HepG2 (cell line): ENCODE measurements around the gene TSKU. TPM values are rescaled to one million over a fixed set of nuclear protein-coding genes. Genes with fewer than 3 reads are reported as not detected.

Experiments used
- CTCF ChIP-seq: sonication (generic); formaldehyde crosslinking; IDR thresholded peaks from 2 replicates; pipeline ENCODE4 v1.5.0; 2020; ENCODE audit warnings: mild to moderate bottlenecking, missing genetic modification reagents, moderate library complexity
- DNMT3B ChIP-seq: conservative IDR thresholded peaks from 2 replicates; pipeline ENCODE4 v1.6.1; 2016; ENCODE audit warnings: missing biosample characterization, control low read depth
- JDP2 ChIP-seq: sonication (generic); formaldehyde crosslinking; IDR thresholded peaks from 2 replicates; pipeline ENCODE4 v1.8.1; 2022; ENCODE audit warnings: missing genetic modification reagents, borderline replicate concordance
- MED13 ChIP-seq: sonication (generic); formaldehyde crosslinking; IDR thresholded peaks from 2 replicates; pipeline ENCODE4 v1.5.0; 2020; ENCODE audit warnings: missing genetic modification reagents
- NONO ChIP-seq, 2 experiments: fragments of 450-650 bp in 1 of 2; sonication (generic) in 1 of 2; formaldehyde crosslinking in 1 of 2; IDR thresholded peaks in 1 of 2; conservative IDR thresholded peaks in 1 of 2; 2 replicates each; pipeline versions ENCODE4 v1.6.1 to v1.8.0; 2017 to 2022; ENCODE audit warnings: mild to moderate bottlenecking in 1 of 2, missing genetic modification reagents in 1 of 2, moderate library complexity in 1 of 2
- PLSCR1 ChIP-seq: sonication (generic); formaldehyde crosslinking; IDR thresholded peaks from 2 replicates; pipeline ENCODE4 v1.5.0; 2020; ENCODE audit warnings: missing genetic modification reagents, mild to moderate bottlenecking, borderline replicate concordance
- POLR2A ChIP-seq, 2 experiments: IDR thresholded peaks; 2 replicates each; pipeline ENCODE4 v1.6.1; 2011; ENCODE audit warnings: low read depth in 2 of 2, low read length in 2 of 2, mild to moderate bottlenecking in 1 of 2, moderate library complexity in 1 of 2; ENCODE audit not compliant: insufficient read depth in 1 of 2
- RARG ChIP-seq: sonication (generic); formaldehyde crosslinking; IDR thresholded peaks from 2 replicates; pipeline ENCODE4 v1.4.0; 2020; ENCODE audit warnings: low read depth, mild to moderate bottlenecking, missing genetic modification reagents
- RBFOX2 ChIP-seq: fragments of 200-400 bp; formaldehyde crosslinking; IDR thresholded peaks from 2 replicates; pipeline ENCODE4 v1.6.1; 2017; ENCODE audit warnings: low read depth, mild to moderate bottlenecking, low read length
- RFXANK ChIP-seq: IDR thresholded peaks from 2 replicates; pipeline ENCODE4 v1.6.1; 2016
- SP4 ChIP-seq: sonication (generic); formaldehyde crosslinking; IDR thresholded peaks from 2 replicates; pipeline ENCODE4 v1.8.1; 2023; ENCODE audit warnings: mild to moderate bottlenecking, missing genetic modification reagents
- SRSF4 ChIP-seq: fragments of 200-400 bp; formaldehyde crosslinking; IDR thresholded peaks from one replicate; pipeline ENCODE4 v1.6.1; 2018; ENCODE audit warnings: mild to moderate bottlenecking, low read depth, low read length, moderate library complexity; ENCODE audit not compliant: poor library complexity, severe bottlenecking
- ZBED4 ChIP-seq: sonication (generic); formaldehyde crosslinking; IDR thresholded peaks from 2 replicates; pipeline ENCODE4 v1.4.0; 2020; ENCODE audit warnings: missing genetic modification reagents, borderline replicate concordance
- ZBTB1 ChIP-seq: sonication (generic); formaldehyde crosslinking; IDR thresholded peaks from 2 replicates; pipeline ENCODE4 v1.4.0; 2020; ENCODE audit warnings: missing genetic modification reagents, borderline replicate concordance
- ZMYM3 ChIP-seq: sonication (generic); formaldehyde crosslinking; IDR thresholded peaks from 2 replicates; pipeline ENCODE4 v1.5.1; 2020; ENCODE audit warnings: mild to moderate bottlenecking, missing genetic modification reagents
- ZNF282 ChIP-seq: fragments of 450-650 bp; IDR thresholded peaks from 2 replicates; pipeline ENCODE4 v1.6.1; 2018; ENCODE audit not compliant: partially characterized antibody
- ZNF549 ChIP-seq: sonication (generic); formaldehyde crosslinking; IDR thresholded peaks from 2 replicates; pipeline ENCODE4 v1.5.0; 2020; ENCODE audit warnings: missing genetic modification reagents
- ZNF777 ChIP-seq: sonication (generic); formaldehyde crosslinking; IDR thresholded peaks from 2 replicates; pipeline ENCODE4 v1.4.0; 2020; ENCODE audit warnings: missing genetic modification reagents
- ZNF792 ChIP-seq: IDR thresholded peaks from 2 replicates; pipeline ENCODE4 v1.6.1; 2016
- polyA plus RNA-seq, 8 experiments: library from polyadenylated mRNA; depleted of rRNA in 3 of 8; stranded (reverse) in 7 of 8; unstranded in 1 of 8; fragments of >200 nt; fragmentation: Illumina TruSeq in 4 of 8; extraction: Trizol in 4 of 8; gene quantifications; 2 replicates each; pipeline versions ENCODE4 v1.2.1 to v1.2.3, GENCODE V29; 2011 to 2016; ENCODE audit warnings: low read depth in 4 of 8, missing spikeins in 1 of 8, mixed read lengths in 1 of 8; ENCODE audit not compliant: insufficient read depth in 1 of 8
- total RNA-seq, 5 experiments: library from RNA; depleted of rRNA; stranded (reverse); fragments of >200 nt; fragmentation: Illumina TruSeq; extraction: Trizol; gene quantifications; 2 replicates each; pipeline ENCODE4 v1.2.3, GENCODE V29; 2016; ENCODE audit warnings: low read depth in 1 of 5
- TF ChIP-seq, protein P1 (sequence below), 2 experiments: fragments of 450-650 bp in 1 of 2; sonication (generic) in 1 of 2; formaldehyde crosslinking; IDR thresholded peaks; 2 replicates each; pipeline versions ENCODE4 v1.5.0 to v1.8.0; 2020 to 2022; ENCODE audit warnings: mild to moderate bottlenecking in 1 of 2, missing genetic modification reagents in 1 of 2
- TF ChIP-seq, protein P2 (sequence below): fragments of 450-650 bp; IDR thresholded peaks from 2 replicates; pipeline ENCODE4 v1.6.1; 2017; ENCODE audit warnings: mild to moderate bottlenecking

TSKU gene
- total and polyA plus RNA-seq, 2 of the 13 experiments (the other 11 are each of a cell fraction or from before 2014, with no cell fraction given): 20.3 to 21.4 TPM

- TF ChIP-seq JDP2: no peak
- TF ChIP-seq MED13 (CRISPR knock-in tag): no peak
- TF ChIP-seq DNMT3B: no peak
- TF ChIP-seq, protein P1, sequence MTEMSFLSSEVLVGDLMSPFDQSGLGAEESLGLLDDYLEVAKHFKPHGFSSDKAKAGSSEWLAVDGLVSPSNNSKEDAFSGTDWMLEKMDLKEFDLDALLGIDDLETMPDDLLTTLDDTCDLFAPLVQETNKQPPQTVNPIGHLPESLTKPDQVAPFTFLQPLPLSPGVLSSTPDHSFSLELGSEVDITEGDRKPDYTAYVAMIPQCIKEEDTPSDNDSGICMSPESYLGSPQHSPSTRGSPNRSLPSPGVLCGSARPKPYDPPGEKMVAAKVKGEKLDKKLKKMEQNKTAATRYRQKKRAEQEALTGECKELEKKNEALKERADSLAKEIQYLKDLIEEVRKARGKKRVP (CRISPR knock-in tag; IDR thresholded peaks at IDR 0.05): no peak
- peak; percentile 59 for TF ChIP-seq RBFOX2
- no peak; the same call in 1 of the 2 replicates for TF ChIP-seq SP4
- TF ChIP-seq POLR2A (IDR thresholded peaks at IDR 0.05; ENCODE audit: insufficient read depth in 1 of 2, low read depth in 2 of 2, low read length in 2 of 2): peak in 1 of 2 experiments; percentile 77; a peak in 2 of 4 replicates
- TF ChIP-seq ZNF777 (CRISPR knock-in tag): peak; percentile 75
- TF ChIP-seq ZNF282: no peak
- TF ChIP-seq NONO (IDR thresholded peaks at IDR 0.05): no peak
- no peak for TF ChIP-seq NONO (CRISPR knock-in tag; conservative IDR thresholded peaks at IDR 0.05)
- TF ChIP-seq ZBTB1: no peak
- TF ChIP-seq ZMYM3 (CRISPR knock-in tag): no peak
- TF ChIP-seq SRSF4: no peak
- no peak for TF ChIP-seq ZNF549 (CRISPR knock-in tag)
- TF ChIP-seq PLSCR1: no peak
- TF ChIP-seq RFXANK: no peak
- TF ChIP-seq, protein P2, sequence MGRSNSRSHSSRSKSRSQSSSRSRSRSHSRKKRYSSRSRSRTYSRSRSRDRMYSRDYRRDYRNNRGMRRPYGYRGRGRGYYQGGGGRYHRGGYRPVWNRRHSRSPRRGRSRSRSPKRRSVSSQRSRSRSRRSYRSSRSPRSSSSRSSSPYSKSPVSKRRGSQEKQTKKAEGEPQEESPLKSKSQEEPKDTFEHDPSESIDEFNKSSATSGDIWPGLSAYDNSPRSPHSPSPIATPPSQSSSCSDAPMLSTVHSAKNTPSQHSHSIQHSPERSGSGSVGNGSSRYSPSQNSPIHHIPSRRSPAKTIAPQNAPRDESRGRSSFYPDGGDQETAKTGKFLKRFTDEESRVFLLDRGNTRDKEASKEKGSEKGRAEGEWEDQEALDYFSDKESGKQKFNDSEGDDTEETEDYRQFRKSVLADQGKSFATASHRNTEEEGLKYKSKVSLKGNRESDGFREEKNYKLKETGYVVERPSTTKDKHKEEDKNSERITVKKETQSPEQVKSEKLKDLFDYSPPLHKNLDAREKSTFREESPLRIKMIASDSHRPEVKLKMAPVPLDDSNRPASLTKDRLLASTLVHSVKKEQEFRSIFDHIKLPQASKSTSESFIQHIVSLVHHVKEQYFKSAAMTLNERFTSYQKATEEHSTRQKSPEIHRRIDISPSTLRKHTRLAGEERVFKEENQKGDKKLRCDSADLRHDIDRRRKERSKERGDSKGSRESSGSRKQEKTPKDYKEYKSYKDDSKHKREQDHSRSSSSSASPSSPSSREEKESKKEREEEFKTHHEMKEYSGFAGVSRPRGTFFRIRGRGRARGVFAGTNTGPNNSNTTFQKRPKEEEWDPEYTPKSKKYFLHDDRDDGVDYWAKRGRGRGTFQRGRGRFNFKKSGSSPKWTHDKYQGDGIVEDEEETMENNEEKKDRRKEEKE: no peak
- TF ChIP-seq ZNF792 (CRISPR knock-in tag): 0 out of 2 replicates have a peak, but pooled peaks have one; percentile 7
- no peak for TF ChIP-seq CTCF (CRISPR knock-in tag)
- no peak for TF ChIP-seq ZBED4 (CRISPR knock-in tag)
- TF ChIP-seq RARG: no peak
Measured at GRCh38 chr11:76783294-76783895, at the start of gene TSKU (continued).
